Purkinje cell (primary cell): ENCODE data around the gene BOD1. TPM values are rescaled to one million over a fixed set of nuclear protein-coding genes. Genes with fewer than 3 reads are reported as not detected.

Experiments used
- polyA plus RNA-seq: library from polyadenylated mRNA; unstranded; fragments of >200 nt; fragmentation: Nextera tagmentation; gene quantifications from 2 replicates; pipeline ENCODE4 v1.2.1, GENCODE V29; 2014

BOD1 gene
- polyA plus RNA-seq = 16.5 and 23.2 TPM in 2 replicates

GRCh38 chr5:173616577-173617118 lies at the start of gene BOD1:
BOD1 (minus strand) TSS chr5:173616650; CDS start chr5:173616436, 214 bp downstream.

